Mesothelial cell of epicardium (in vitro differentiated cells): Measurements from ENCODE around the gene RNF223. TPM values are rescaled to one million over a fixed set of nuclear protein-coding genes. Genes with fewer than 3 reads are reported as not detected.

ENCODE experiments used
- DNase-seq, 2 experiments: peaks; one replicate each; pipeline ENCODE4 v3.0.0; 2021; ENCODE audit warnings: low spot score in 2 of 2; ENCODE audit not compliant: unreplicated experiment in 2 of 2
- H3K27ac Mint-ChIP-seq: 2 replicates; pipeline ENCODE4 v1.8.0; 2021; ENCODE audit warnings: mixed read lengths
- H3K27me3 Mint-ChIP-seq: 2 replicates; pipeline ENCODE4 v1.8.0; 2021; ENCODE audit warnings: low read depth, mixed read lengths
- H3K36me3 Mint-ChIP-seq: 2 replicates; pipeline ENCODE4 v1.8.0; 2021; ENCODE audit warnings: mixed read lengths
- H3K4me1 Mint-ChIP-seq: 2 replicates; pipeline ENCODE4 v1.8.0; 2021; ENCODE audit warnings: mixed read lengths
- H3K4me3 Mint-ChIP-seq: 2 replicates; pipeline ENCODE4 v1.8.0; 2021; ENCODE audit warnings: mild to moderate bottlenecking, moderate library complexity, mixed read lengths
- H3K9me3 Mint-ChIP-seq: 2 replicates; pipeline ENCODE4 v1.8.0; 2021; ENCODE audit warnings: mixed read lengths
- CTCF ChIP-seq: fragments of 200-600 bp; sonication (generic); IDR thresholded peaks from one replicate; pipeline ENCODE4 v1.5.0; 2021; ENCODE audit warnings: antibody characterized with exemption; ENCODE audit not compliant: unreplicated experiment
- total RNA-seq: library from RNA; stranded (reverse); gene quantifications from 3 replicates; pipeline ENCODE4 v1.2.1, GENCODE V29; 2021

RNF223 gene
- total RNA-seq, 1 donor from 2014 or later = 0.27 TPM

- Mint-ChIP-seq H3K4me1 (no peaks in the 10 kb centered on the region), H3K36me3 (peaks cover 21% of the 10 kb centered on the region), H3K27ac (no peak overlapping the region), H3K27me3 (no peaks in the 10 kb centered on the region), H3K4me3 (no peak overlapping the region), H3K9me3 (no peaks in the 10 kb centered on the region)
- DNase-seq = no peak
- TF ChIP-seq CTCF = no peak
These were observed 26.7 kb downstream of the RNF223 start for GRCh38 chr1:1047407-1047806.

- Mint-ChIP-seq H3K27me3 (no peaks in the 10 kb centered on the region), H3K4me3 (no peak overlapping the region), H3K36me3 (peaks cover 17% of the 10 kb centered on the region)
These were observed 27.3 kb downstream of the RNF223 start for GRCh38 chr1:1046767-1047166.

GRCh38 chr1:1046243-1046642, 27.9 kb downstream of the RNF223 start:
- TF ChIP-seq CTCF = no peak
- no peak overlapping the region for H3K27ac Mint-ChIP-seq
- no peak for DNase-seq
- H3K4me1 Mint-ChIP-seq = no peaks in the 10 kb centered on the region
- H3K27me3 Mint-ChIP-seq = no peaks in the 10 kb centered on the region
- H3K9me3 Mint-ChIP-seq = no peaks in the 10 kb centered on the region
- no peak overlapping the region for H3K4me3 Mint-ChIP-seq
- H3K36me3 Mint-ChIP-seq = peaks cover 17% of the 10 kb centered on the region

More at GRCh38 chr1:1046767-1047166, 27.3 kb downstream of the RNF223 start:
- TF ChIP-seq CTCF = no peak
- no peak for DNase-seq
- no peak overlapping the region for H3K27ac Mint-ChIP-seq
- H3K9me3 Mint-ChIP-seq = no peaks in the 10 kb centered on the region
- no peaks in the 10 kb centered on the region for H3K4me1 Mint-ChIP-seq

DNA sequence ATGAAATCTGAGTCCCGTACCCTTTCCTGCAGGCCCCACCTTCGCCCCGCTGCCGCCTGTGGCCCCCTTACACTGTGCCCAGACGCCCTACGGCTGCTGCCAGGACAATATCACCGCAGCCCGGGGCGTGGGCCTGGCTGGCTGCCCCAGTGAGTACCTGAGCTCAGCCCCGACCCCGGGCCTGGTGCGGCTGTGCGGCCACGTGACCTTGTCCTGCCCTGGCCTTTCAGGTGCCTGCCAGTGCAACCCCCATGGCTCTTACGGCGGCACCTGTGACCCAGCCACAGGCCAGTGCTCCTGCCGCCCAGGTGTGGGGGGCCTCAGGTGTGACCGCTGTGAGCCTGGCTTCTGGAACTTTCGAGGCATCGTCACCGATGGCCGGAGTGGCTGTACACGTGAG, 29.0 kb downstream of the RNF223 start:
- no peak overlapping the region for H3K4me3 Mint-ChIP-seq
- no peaks in the 10 kb centered on the region for H3K4me1 Mint-ChIP-seq
- H3K9me3 Mint-ChIP-seq = no peaks in the 10 kb centered on the region
- peaks cover 15% of the 10 kb centered on the region for H3K36me3 Mint-ChIP-seq
- DNase-seq = no peak
- H3K27me3 Mint-ChIP-seq = no peaks in the 10 kb centered on the region
- H3K27ac Mint-ChIP-seq = no peak overlapping the region
- TF ChIP-seq CTCF = no peak

DNA sequence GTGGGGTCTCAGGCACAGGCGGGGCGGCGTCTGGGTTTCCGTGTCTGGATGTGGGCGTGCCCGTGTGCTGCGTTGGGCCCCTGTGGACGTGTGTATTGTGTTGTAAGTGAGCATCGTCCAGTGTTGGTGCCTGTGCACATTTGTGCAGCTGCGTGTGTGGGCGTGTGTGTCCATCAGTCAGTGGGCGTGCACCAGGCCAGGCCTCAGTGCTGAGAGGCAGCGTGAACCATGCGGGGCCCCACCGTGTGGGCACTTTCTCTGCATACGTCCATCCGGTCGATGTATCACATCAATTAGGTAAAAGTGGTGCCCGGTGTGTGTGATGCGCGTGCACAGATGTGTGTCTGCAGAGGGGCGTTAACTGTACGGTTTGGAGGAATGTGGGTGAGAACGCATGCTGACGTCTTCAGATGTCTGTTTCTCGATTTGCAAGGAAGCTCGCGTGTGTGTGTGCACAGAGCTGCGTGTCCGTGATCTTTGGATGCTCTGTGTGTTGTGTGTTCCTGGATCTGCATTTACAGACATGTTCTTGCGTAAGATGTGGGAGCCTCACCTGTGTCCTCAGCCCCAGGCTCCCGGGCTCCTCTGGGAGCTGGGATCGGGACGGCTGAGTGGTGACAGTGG, 29.5 kb downstream of the RNF223 start:
- H3K27me3 Mint-ChIP-seq = peaks cover 3% of the 10 kb centered on the region
- TF ChIP-seq CTCF = no peak
- H3K4me3 Mint-ChIP-seq = no peak overlapping the region
- H3K4me1 Mint-ChIP-seq = peaks cover 3% of the 10 kb centered on the region
- no peaks in the 10 kb centered on the region for H3K9me3 Mint-ChIP-seq
- peaks cover 15% of the 10 kb centered on the region for H3K36me3 Mint-ChIP-seq
- no peak for DNase-seq
- no peak overlapping the region for H3K27ac Mint-ChIP-seq

GRCh38 chr1:1043921-1044320, 30.2 kb downstream of the RNF223 start:
- H3K4me1 Mint-ChIP-seq = peaks cover 9% of the 10 kb centered on the region
- peaks cover 15% of the 10 kb centered on the region for H3K36me3 Mint-ChIP-seq
- H3K27me3 Mint-ChIP-seq = peaks cover 9% of the 10 kb centered on the region
- H3K9me3 Mint-ChIP-seq = no peaks in the 10 kb centered on the region
- H3K4me3 Mint-ChIP-seq = no peak overlapping the region
- no peak overlapping the region for H3K27ac Mint-ChIP-seq
- no peak for DNase-seq
- TF ChIP-seq CTCF = no peak
